Peyer's patch (tissue), 4 donors: Measurements from ENCODE around the gene TOMM5. TPM values are rescaled to one million over a fixed set of nuclear protein-coding genes. Genes with fewer than 3 reads are reported as not detected.

Source experiments
- DNase-seq, 3 donors: peaks; one replicate each; pipeline ENCODE4 v3.0.0-alpha.2; 2017 to 2019
- H3K27ac ChIP-seq, 4 donors: fragments of 200-600 bp; sonication (generic); one replicate each; pipeline ENCODE4 v1.5.1; 2016 to 2019
- H3K27me3 ChIP-seq, 2 donors: fragments of 200-600 bp; sonication (generic); one replicate each; pipeline ENCODE4 v1.5.1; 2019
- H3K36me3 ChIP-seq, 3 donors: fragments of 200-600 bp; sonication (generic); one replicate each; pipeline ENCODE4 v1.5.1; 2016 to 2019
- H3K4me1 ChIP-seq, 4 donors: fragments of 200-600 bp; sonication (generic); one replicate each; pipeline ENCODE4 v1.5.1; 2016 to 2019
- H3K4me3 ChIP-seq, 4 donors: fragments of 200-600 bp; sonication (generic); 1 replicate in 3 of 4; 2 replicates in 1 of 4; pipeline ENCODE4 v1.5.1; 2016 to 2019; ENCODE audit warnings: mild to moderate bottlenecking in 1 of 4
- H3K9me3 ChIP-seq, 4 donors: fragments of 200-600 bp; sonication (generic); one replicate each; pipeline ENCODE4 v1.5.1; 2016 to 2019; ENCODE audit warnings: mild to moderate bottlenecking in 1 of 4
- CTCF ChIP-seq, 6 experiments: fragments of 450-650 bp in 4 of 6; fragments of 200-600 bp in 2 of 6; sonication (generic) in 1 of 6; IDR thresholded peaks; one replicate each; pipeline ENCODE4 v1.5.1; 2017 to 2019; ENCODE audit warnings: antibody characterized with exemption in 6 of 6, mild to moderate bottlenecking in 3 of 6, moderate library complexity in 1 of 6
- POLR2A ChIP-seq, 2 donors: fragments of 450-650 bp; IDR thresholded peaks; one replicate each; pipeline ENCODE4 v1.5.1; 2017; ENCODE audit warnings: antibody characterized with exemption in 2 of 2, mild to moderate bottlenecking in 2 of 2, moderate library complexity in 2 of 2
- total RNA-seq, 4 donors: library from RNA; depleted of rRNA; stranded (reverse); fragments of >200 nt; gene quantifications; one replicate each; pipeline ENCODE4 v1.1.0, GENCODE V29; 2016

The TOMM5 gene
- total RNA-seq, 4 donors from 2014 or later, result 26.9 to 116 (median 77.0) TPM

GRCh38 chr9:37620396-37620795, 28.0 kb upstream of the TOMM5 start:
- Histone ChIP-seq H3K4me3 (no peak overlapping the region), H3K36me3 (no peaks in the 10 kb centered on the region), H3K27ac (no peak overlapping the region), H3K4me1 (no peaks in the 10 kb centered on the region), H3K9me3 (no peaks in the 10 kb centered on the region), H3K27me3 (no peaks in the 10 kb centered on the region)
- no peak for DNase-seq
- TF ChIP-seq POLR2A (IDR thresholded peaks at IDR 0.05), result no peak

GRCh38 chr9:37619806-37620205, 27.4 kb upstream of the TOMM5 start:
- TF ChIP-seq POLR2A (IDR thresholded peaks at IDR 0.05), result no peak
- no peak for TF ChIP-seq CTCF (IDR thresholded peaks at IDR 0.05)
- Histone ChIP-seq H3K4me1 (no peaks in the 10 kb centered on the region), H3K36me3 (no peaks in the 10 kb centered on the region), H3K27ac (no peak overlapping the region), H3K4me3 (no peak overlapping the region), H3K9me3 (no peaks in the 10 kb centered on the region), H3K27me3 (no peaks in the 10 kb centered on the region)
- no peak for DNase-seq

GRCh38 chr9:37618817-37619216, 26.4 kb upstream of the TOMM5 start:
- Histone ChIP-seq H3K9me3 (no peaks in the 10 kb centered on the region), H3K4me3 (no peak overlapping the region), H3K36me3 (no peaks in the 10 kb centered on the region), H3K27me3 (no peaks in the 10 kb centered on the region), H3K4me1 (no peaks in the 10 kb centered on the region), H3K27ac (no peak overlapping the region)
- TF ChIP-seq CTCF (IDR thresholded peaks at IDR 0.05), result no peak
- TF ChIP-seq POLR2A (IDR thresholded peaks at IDR 0.05), result no peak
- no peak for DNase-seq

GRCh38 chr9:37617832-37618231, 25.4 kb upstream of the TOMM5 start:
- Histone ChIP-seq H3K4me3 (no peak overlapping the region), H3K36me3 (no peaks in the 10 kb centered on the region), H3K4me1 (no peaks in the 10 kb centered on the region), H3K27me3 (no peaks in the 10 kb centered on the region), H3K27ac (no peak overlapping the region), H3K9me3 (no peaks in the 10 kb centered on the region)
- DNase-seq, result no peak
- TF ChIP-seq CTCF (IDR thresholded peaks at IDR 0.05), result no peak
- no peak for TF ChIP-seq POLR2A (IDR thresholded peaks at IDR 0.05)

- H3K4me1 ChIP-seq, result no peaks in the 10 kb centered on the region
- H3K27ac ChIP-seq, result no peak overlapping the region
- no peak overlapping the region for H3K4me3 ChIP-seq
- H3K9me3 ChIP-seq, result no peaks in the 10 kb centered on the region
- TF ChIP-seq POLR2A (IDR thresholded peaks at IDR 0.05), result no peak
- no peak for TF ChIP-seq CTCF (IDR thresholded peaks at IDR 0.05)
- no peaks in the 10 kb centered on the region for H3K36me3 ChIP-seq
- DNase-seq, result no peak
- H3K27me3 ChIP-seq, result no peaks in the 10 kb centered on the region
Measured at GRCh38 chr9:37617161-37617560, 24.8 kb upstream of the TOMM5 start.

GRCh38 chr9:37611961-37612360, 19.6 kb upstream of the TOMM5 start:
- no peaks in the 10 kb centered on the region for H3K4me1 ChIP-seq
- H3K36me3 ChIP-seq, result no peaks in the 10 kb centered on the region
- H3K4me3 ChIP-seq, result no peak overlapping the region
- no peak overlapping the region for H3K27ac ChIP-seq
- no peaks in the 10 kb centered on the region for H3K27me3 ChIP-seq
- TF ChIP-seq POLR2A (IDR thresholded peaks at IDR 0.05), result no peak
- no peak for TF ChIP-seq CTCF (IDR thresholded peaks at IDR 0.05)
- H3K9me3 ChIP-seq, result no peaks in the 10 kb centered on the region
- DNase-seq, result no peak
